Measurements from ENCODE around the gene ANXA11.
A peak's percentile ranks its signal among the peaks of the same experiment; 100 is the strongest.

ANXA11 gene

DNA sequence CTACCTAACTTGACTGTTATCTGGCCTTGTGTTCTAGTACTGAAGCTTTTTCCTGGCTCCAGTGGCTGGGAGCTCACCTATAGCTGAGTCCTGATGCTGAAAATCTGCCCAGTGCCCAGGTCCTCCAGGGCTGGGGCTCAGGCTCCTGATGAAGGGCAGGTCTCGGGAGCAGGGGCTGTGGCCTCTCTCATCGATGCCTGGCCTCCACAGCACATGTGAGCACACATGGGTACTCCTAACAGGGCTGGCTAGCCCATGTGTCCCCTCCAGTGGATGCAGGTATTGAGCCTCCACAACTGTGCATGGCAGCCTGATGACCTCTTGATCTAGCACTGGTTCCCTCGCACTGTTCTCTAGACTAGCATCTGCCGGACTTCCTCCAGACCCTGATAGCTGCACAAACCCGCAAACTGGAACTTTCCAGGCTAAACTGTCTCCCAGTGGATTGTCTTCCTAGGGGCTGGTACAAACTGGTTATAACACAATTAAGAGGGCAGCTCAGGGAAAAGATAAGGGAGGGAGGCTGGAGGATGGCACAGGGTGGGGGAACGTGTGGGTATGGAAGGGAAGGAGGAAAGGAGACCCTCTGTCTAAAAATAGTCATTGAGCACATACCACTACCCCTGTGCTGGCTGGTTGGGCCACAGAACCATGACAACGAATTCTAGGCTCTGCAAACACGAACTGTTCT is 37.7 kb downstream of the ANXA11 start:
- Histone ChIP-seq H3K27ac (no peak overlapping the region), H3K36me3 (replicated peaks) (peaks cover 87% of the 10 kb centered on the region)
- in situ Hi-C loops (cut with HindIII; ENCODE audit: low pct_ligation_motif_present, low sequenced_read_pairs): no loop called here

GRCh38 chr10:80166581-80167470 is 38.5 kb downstream of the ANXA11 start:
- Histone ChIP-seq H3K36me3 (replicated peaks) (peaks cover 87% of the 10 kb centered on the region), H3K27ac (no peak overlapping the region), H3K27me3 (replicated peaks) (no peaks in the 10 kb centered on the region), H3K4me3 (ENCODE audit: low read depth, low read length) (no peak overlapping the region)
- DNase-seq: no peak
- in situ Hi-C loops (cut with HindIII; ENCODE audit: low pct_ligation_motif_present, low sequenced_read_pairs): no loop called here
- no peak for TF ChIP-seq CTCF (IDR thresholded peaks at IDR 0.05; ENCODE audit: low read depth, low read length, missing control alignments)

More for the DNA sequence above, 37.7 kb downstream of the ANXA11 start:
- Histone ChIP-seq H3K4me3 (ENCODE audit: low read depth, low read length) (no peak overlapping the region), H3K27me3 (replicated peaks) (no peaks in the 10 kb centered on the region)
- DNase-seq: no peak
- no peak for TF ChIP-seq CTCF (IDR thresholded peaks at IDR 0.05; ENCODE audit: low read depth, low read length, missing control alignments)

GRCh38 chr10:80165173-80165572 is 40.2 kb downstream of the ANXA11 start:
- TF ChIP-seq CTCF (IDR thresholded peaks at IDR 0.05; ENCODE audit: low read depth, low read length, missing control alignments): peak; percentile 61
- H3K27me3 ChIP-seq (replicated peaks): no peaks in the 10 kb centered on the region
- DNase-seq: peak; percentile 67
- peaks cover 90% of the 10 kb centered on the region for H3K36me3 ChIP-seq (replicated peaks)
- in situ Hi-C loops (cut with HindIII; ENCODE audit: low pct_ligation_motif_present, low sequenced_read_pairs): no loop called here
- no peak overlapping the region for H3K4me3 ChIP-seq (ENCODE audit: low read depth, low read length)
- H3K27ac ChIP-seq: no peak overlapping the region

DNA sequence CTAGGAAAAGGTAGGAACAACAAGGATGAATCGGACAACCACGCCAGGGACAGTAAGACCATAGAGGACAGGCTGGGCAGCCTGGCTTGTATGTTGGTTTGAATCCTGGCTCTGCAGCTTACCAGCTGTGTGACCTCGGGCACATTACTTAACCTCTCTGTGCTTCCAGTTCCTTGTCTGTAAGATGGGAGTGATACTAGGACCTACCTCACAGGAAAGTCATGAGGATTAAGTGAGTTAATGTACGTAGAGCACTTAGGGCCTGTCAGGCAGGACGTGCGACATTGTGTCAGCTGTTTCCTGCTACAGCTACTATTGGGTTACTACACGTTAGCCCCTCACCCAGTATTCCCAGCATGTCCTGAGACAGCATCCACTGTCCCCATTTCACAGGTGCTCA is 40.7 kb downstream of the ANXA11 start:
- H3K4me3 ChIP-seq (ENCODE audit: low read depth, low read length): no peak overlapping the region
- in situ Hi-C loops (cut with HindIII; ENCODE audit: low pct_ligation_motif_present, low sequenced_read_pairs): no loop called here
- H3K27me3 ChIP-seq (replicated peaks): no peaks in the 10 kb centered on the region
- no peak for DNase-seq
- peaks cover 89% of the 10 kb centered on the region for H3K36me3 ChIP-seq (replicated peaks)
- TF ChIP-seq CTCF (IDR thresholded peaks at IDR 0.05; ENCODE audit: low read depth, low read length, missing control alignments): no peak
- no peak overlapping the region for H3K27ac ChIP-seq

DNA sequence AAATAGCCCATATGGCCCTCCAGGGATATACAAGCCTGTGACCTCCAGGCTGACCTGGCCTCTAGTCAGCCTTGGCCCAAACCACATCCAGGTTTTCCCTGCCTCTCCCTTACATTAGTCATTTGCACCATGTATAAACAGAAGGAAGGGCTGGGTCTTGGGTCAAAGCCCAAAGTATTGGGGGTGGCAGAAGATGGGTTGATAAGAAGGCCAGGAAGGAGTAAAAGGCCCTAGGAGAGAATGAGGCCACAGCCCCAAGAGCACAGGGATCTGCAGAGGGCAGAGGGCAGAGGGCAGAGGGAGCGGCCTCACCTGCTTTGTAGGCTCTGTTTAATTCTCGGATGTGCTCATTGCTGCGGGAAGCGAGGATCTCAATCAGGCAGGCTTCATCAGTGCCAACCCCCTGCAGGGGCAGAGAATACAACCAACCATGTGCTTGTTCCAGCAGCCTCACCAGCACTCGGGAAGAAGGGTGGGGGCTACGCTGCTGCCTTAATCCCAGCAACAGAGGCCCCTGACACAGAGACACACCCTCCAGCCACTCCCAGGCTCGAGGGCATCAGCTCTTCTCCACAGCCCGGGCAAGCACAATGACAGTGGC is 41.5 kb downstream of the ANXA11 start:
- Histone ChIP-seq H3K4me3 (ENCODE audit: low read depth, low read length) (no peak overlapping the region), H3K27me3 (replicated peaks) (no peaks in the 10 kb centered on the region), H3K27ac (no peak overlapping the region), H3K36me3 (replicated peaks) (peaks cover 89% of the 10 kb centered on the region)
- in situ Hi-C loops (cut with HindIII; ENCODE audit: low pct_ligation_motif_present, low sequenced_read_pairs): no loop called here
- no peak for DNase-seq
- TF ChIP-seq CTCF (IDR thresholded peaks at IDR 0.05; ENCODE audit: low read depth, low read length, missing control alignments): no peak

All from brain microvascular endothelial cell (primary cell).